GM18502 (cell line): ENCODE results near the gene ARID4B.

Experiments
- ATAC-seq: cut with Tn5 transposase; IDR thresholded peaks from one replicate; pipeline ENCODE4 v1.9.1; 2021; ENCODE audit warnings: mild to moderate bottlenecking; ENCODE audit not compliant: unreplicated experiment, poor library complexity

The ARID4B gene

DNA sequence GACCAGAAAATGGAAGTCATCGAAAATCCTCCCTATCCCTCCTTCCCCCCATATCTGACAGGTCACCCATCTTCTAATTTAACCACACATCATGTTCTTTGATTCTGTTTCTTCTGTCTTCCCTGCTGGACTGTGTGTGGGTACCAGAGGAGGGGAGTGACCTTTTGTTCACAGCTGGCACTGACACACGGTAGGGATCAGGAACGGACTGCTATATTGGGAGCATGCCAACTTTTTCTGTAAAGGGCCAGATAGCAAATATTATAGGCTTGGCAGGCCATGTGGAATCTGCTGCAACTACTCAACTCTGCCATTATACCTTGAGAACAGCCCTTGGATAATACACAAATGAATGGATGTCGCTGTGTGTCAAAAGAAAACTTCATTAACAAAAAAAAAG lies 191.9 kb downstream of the ARID4B start:
- ATAC-seq, result no peak

DNA sequence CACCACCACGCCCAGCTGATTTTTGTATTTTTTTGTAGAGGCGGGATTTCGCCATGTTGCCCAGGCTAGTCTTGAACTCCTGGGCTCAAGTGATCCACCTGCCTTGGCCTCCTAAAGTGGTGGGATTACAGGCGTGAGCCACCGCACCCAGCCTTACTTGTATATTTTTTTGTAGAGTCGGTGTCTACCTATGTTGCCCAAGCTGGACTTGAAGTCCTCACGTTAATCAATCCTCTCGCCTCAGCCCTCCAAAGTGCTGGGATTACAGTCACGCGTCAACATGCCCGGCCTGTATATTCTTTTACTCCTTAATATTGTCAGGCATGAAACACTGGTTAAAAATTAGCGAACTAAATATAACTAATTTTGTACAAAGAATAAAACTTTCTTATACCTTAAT lies 193.8 kb downstream of the ARID4B start:
- ATAC-seq, result no peak

- ATAC-seq, result no peak
Observed at GRCh38 chr1:235133086-235133485, 194.9 kb downstream of the ARID4B start.

DNA sequence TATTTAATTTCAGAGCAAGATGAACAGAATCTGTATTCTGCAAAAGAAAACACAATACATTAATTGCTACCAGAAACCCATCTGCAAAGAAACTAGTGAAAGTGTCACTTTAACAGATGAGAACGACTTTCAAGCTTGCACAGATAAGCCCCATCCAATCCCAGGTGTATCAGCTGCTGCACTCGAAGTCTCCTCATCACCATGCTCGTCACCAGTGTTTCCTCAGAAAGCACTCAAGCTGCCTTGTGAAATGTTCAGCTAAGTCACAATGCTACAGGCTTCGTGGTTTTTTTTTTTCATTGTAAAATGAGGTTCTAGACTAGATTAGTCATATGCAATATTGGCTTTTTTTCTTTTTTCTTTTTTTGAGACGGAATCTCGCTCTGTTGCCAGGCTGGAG lies 196.0 kb downstream of the ARID4B start:
- no peak for ATAC-seq

DNA sequence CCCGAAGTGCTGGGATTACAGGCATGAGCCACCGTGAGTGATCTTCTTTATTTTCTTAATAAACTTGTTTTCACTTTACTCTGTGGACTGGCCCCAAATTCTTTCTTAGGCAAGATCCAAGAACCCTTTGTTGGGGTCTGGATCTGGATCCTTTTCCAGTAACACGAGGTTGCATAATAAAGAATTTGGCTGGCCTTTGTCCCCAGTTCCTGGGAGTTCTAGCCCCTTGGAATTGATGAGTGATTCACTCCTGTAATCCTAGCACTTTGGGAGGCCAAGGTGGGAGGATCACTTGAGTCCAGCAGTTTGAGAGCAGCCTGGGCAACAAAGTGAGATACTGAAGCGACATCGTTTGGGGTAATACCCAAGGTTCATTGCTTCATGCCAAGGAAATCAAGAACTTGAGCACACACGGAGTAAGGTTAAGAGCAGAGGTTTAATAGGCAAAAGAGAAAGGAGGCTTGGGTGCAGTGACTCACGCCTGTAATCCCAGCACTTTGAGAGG lies 197.2 kb downstream of the ARID4B start:
- no peak for ATAC-seq

GRCh38 chr1:235129774-235130570 lies 198.0 kb downstream of the ARID4B start:
- no peak for ATAC-seq

- peak; percentile 91 for ATAC-seq
Observed at GRCh38 chr1:235128456-235129328, 199.3 kb downstream of the ARID4B start, which contains the start of gene TOMM20. TOMM20 (minus strand) TSS chr1:235128837; CDS start chr1:235128715, 122 bp downstream.

DNA sequence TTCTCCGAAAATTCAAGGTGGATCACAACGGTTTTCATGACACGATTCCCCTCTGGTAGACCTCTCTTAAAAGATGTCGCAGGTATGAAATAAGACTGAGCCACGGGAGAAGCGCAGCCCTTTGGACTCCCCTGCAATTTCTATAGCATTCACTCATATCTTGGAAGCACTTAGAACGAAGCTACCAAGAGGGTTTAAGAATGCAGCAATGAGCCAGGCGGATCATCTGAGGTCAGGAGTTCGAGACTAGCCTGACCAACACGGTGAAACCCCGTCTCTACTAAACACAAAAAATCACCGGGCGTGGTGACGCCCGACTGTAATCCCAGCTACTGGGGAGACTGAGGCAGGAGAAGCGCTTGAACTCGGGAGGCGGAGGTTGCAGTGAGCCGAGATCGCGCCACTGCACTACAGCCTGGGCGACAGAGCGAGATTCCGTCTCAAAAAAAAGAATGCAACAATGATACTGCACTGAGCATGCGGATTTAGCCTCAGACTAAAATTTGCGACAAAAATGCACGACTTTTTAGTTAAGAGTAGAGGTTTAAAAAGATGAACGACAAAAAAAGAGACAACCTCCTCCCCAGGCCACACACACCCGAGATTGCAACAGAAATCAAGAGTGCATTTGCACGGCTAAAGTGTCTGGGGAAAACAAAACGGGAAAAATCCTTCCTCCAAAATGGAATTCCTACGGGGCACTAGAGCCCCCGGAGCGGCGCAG lies 200.1 kb downstream of the ARID4B start:
- ATAC-seq, result no peak

GRCh38 chr1:235127203-235127602 lies 200.8 kb downstream of the ARID4B start:
- no peak for ATAC-seq

DNA sequence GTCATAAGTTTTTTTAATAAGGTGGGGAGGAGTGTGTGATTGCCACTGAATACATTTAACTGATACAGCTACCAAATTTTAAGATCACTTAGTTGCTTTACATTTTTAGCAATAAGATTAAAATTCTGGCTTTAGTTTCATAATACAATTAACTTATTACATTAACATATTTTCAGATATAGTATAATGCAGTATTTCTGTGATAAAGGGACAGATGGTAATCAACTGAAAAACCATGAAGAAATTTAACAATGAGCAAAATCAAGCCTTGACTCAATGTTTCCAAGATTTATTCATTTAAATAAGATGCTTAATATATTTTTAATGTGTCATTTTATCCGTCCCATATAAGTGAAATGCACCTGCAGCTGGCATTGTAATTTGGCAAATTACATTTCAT lies 203.3 kb downstream of the ARID4B start:
- ATAC-seq, result no peak

DNA sequence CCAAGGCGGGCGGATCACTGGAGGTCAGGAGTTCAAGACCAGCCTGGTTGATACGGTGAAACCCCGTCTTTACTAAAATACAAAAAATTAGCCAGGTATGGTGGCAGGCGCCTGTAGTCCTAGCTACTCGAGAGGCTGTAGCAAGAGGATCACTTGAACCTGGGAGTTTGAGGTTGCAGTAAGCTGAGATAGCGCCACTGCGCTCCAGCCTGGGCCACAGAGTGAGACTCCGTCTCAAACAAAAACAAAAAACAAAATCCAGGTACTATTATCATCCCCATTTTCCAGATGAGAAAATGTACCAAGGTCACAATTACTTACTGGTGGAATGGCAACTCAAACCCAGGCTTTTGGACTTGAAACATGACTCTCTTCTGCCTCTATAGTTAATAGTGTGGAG lies 203.9 kb downstream of the ARID4B start:
- ATAC-seq, result no peak

- ATAC-seq, result no peak
Observed at GRCh38 chr1:235122348-235122747, 205.6 kb downstream of the ARID4B start.
